ENCODE results near the gene EGFR. TPM values are rescaled to one million over a fixed set of nuclear protein-coding genes. Genes with fewer than 3 reads are reported as not detected.

The EGFR gene
- total RNA-seq, 1 experiment from 2014 or later: 28.9 TPM

- H3K27ac ChIP-seq: no peak overlapping the region
- H3K4me1 ChIP-seq (replicated peaks): peaks cover 66% of the 10 kb centered on the region
These were observed 89.1 kb downstream of the EGFR start for GRCh38 chr7:55107946-55108345.

GRCh38 chr7:55108401-55108800 lies 89.6 kb downstream of the EGFR start:
- Histone ChIP-seq H3K4me1 (replicated peaks) (peaks cover 66% of the 10 kb centered on the region), H3K36me3 (no peaks in the 10 kb centered on the region), H3K27me3 (replicated peaks) (no peaks in the 10 kb centered on the region), H3K9me3 (replicated peaks) (no peaks in the 10 kb centered on the region), H3K27ac (no peak overlapping the region), H3K4me3 (no peak overlapping the region)
- DNase-seq (ENCODE audit: low read depth in 1 of 2, low spot score in 2 of 2): no peak

More at GRCh38 chr7:55107946-55108345, 89.1 kb downstream of the EGFR start:
- no peaks in the 10 kb centered on the region for H3K36me3 ChIP-seq
- H3K27me3 ChIP-seq (replicated peaks): no peaks in the 10 kb centered on the region
- H3K9me3 ChIP-seq (replicated peaks): no peaks in the 10 kb centered on the region
- DNase-seq (ENCODE audit: low read depth in 1 of 2, low spot score in 2 of 2): no peak
- no peak overlapping the region for H3K4me3 ChIP-seq

GRCh38 chr7:55108818-55109217 lies 90.0 kb downstream of the EGFR start:
- Histone ChIP-seq H3K9me3 (replicated peaks) (no peaks in the 10 kb centered on the region), H3K36me3 (no peaks in the 10 kb centered on the region), H3K27ac (no peak overlapping the region), H3K4me1 (replicated peaks) (peaks cover 66% of the 10 kb centered on the region), H3K27me3 (replicated peaks) (no peaks in the 10 kb centered on the region), H3K4me3 (no peak overlapping the region)
- no peak for DNase-seq (ENCODE audit: low read depth in 1 of 2, low spot score in 2 of 2)

GRCh38 chr7:55109404-55110167 lies 90.8 kb downstream of the EGFR start:
- DNase-seq (ENCODE audit: low read depth in 1 of 2, low spot score in 2 of 2): no peak
- H3K27me3 ChIP-seq (replicated peaks): no peaks in the 10 kb centered on the region
- H3K4me3 ChIP-seq: no peak overlapping the region
- H3K4me1 ChIP-seq (replicated peaks): peaks cover 61% of the 10 kb centered on the region
- H3K36me3 ChIP-seq: no peaks in the 10 kb centered on the region
- no peak overlapping the region for H3K27ac ChIP-seq
- no peaks in the 10 kb centered on the region for H3K9me3 ChIP-seq (replicated peaks)

- Histone ChIP-seq H3K9me3 (replicated peaks) (no peaks in the 10 kb centered on the region), H3K36me3 (no peaks in the 10 kb centered on the region), H3K27ac (peak overlapping the region; percentile 26; the same call in 1 of the 2 replicates), H3K27me3 (replicated peaks) (no peaks in the 10 kb centered on the region), H3K4me1 (replicated peaks) (peaks cover 52% of the 10 kb centered on the region), H3K4me3 (no peak overlapping the region)
- DNase-seq (ENCODE audit: low read depth in 1 of 2, low spot score in 2 of 2): no peak
These were observed 91.6 kb downstream of the EGFR start for GRCh38 chr7:55110282-55110992.

GRCh38 chr7:55110993-55111361 lies 92.2 kb downstream of the EGFR start:
- Histone ChIP-seq H3K9me3 (replicated peaks) (no peaks in the 10 kb centered on the region), H3K27ac (peak overlapping the region; percentile 26; the same call in 1 of the 2 replicates), H3K27me3 (replicated peaks) (no peaks in the 10 kb centered on the region), H3K4me1 (replicated peaks) (peaks cover 49% of the 10 kb centered on the region), H3K4me3 (no peak overlapping the region), H3K36me3 (no peaks in the 10 kb centered on the region)
- DNase-seq (ENCODE audit: low read depth in 1 of 2, low spot score in 2 of 2): peak in 1 of 2 experiments; percentile 34

GRCh38 chr7:55112056-55112455 lies 93.2 kb downstream of the EGFR start:
- Histone ChIP-seq H3K9me3 (replicated peaks) (no peaks in the 10 kb centered on the region), H3K27ac (no peak overlapping the region), H3K36me3 (no peaks in the 10 kb centered on the region), H3K27me3 (replicated peaks) (no peaks in the 10 kb centered on the region), H3K4me1 (replicated peaks) (peaks cover 49% of the 10 kb centered on the region), H3K4me3 (no peak overlapping the region)
- no peak for DNase-seq (ENCODE audit: low read depth in 1 of 2, low spot score in 2 of 2)

- Histone ChIP-seq H3K9me3 (replicated peaks) (no peaks in the 10 kb centered on the region), H3K4me1 (replicated peaks) (peaks cover 34% of the 10 kb centered on the region), H3K4me3 (no peak overlapping the region), H3K27me3 (replicated peaks) (no peaks in the 10 kb centered on the region), H3K27ac (no peak overlapping the region), H3K36me3 (no peaks in the 10 kb centered on the region)
- no peak for DNase-seq (ENCODE audit: low read depth in 1 of 2, low spot score in 2 of 2)
These were observed 95.1 kb downstream of the EGFR start for GRCh38 chr7:55113760-55114540.

- H3K9me3 ChIP-seq (replicated peaks): no peaks in the 10 kb centered on the region
- DNase-seq (ENCODE audit: low read depth in 1 of 2, low spot score in 2 of 2): no peak
- no peak overlapping the region for H3K4me3 ChIP-seq
These were observed 98.5 kb downstream of the EGFR start for GRCh38 chr7:55117286-55117685.

GRCh38 chr7:55118426-55118825 lies 99.6 kb downstream of the EGFR start:
- Histone ChIP-seq H3K4me1 (replicated peaks) (no peaks in the 10 kb centered on the region), H3K4me3 (no peak overlapping the region), H3K27ac (no peak overlapping the region), H3K9me3 (replicated peaks) (no peaks in the 10 kb centered on the region), H3K27me3 (replicated peaks) (no peaks in the 10 kb centered on the region), H3K36me3 (0 out of 2 replicates have a peak, but pooled peaks cover 2% of the 10 kb centered on the region)
- DNase-seq (ENCODE audit: low read depth in 1 of 2, low spot score in 2 of 2): no peak

More at GRCh38 chr7:55117286-55117685, 98.5 kb downstream of the EGFR start:
- no peak overlapping the region for H3K27ac ChIP-seq
- peaks cover under 1% of the 10 kb centered on the region for H3K4me1 ChIP-seq (replicated peaks)
- H3K27me3 ChIP-seq (replicated peaks): no peaks in the 10 kb centered on the region
- 0 out of 2 replicates have a peak, but pooled peaks cover 2% of the 10 kb centered on the region for H3K36me3 ChIP-seq

GRCh38 chr7:55119571-55119970 lies 100.8 kb downstream of the EGFR start:
- Histone ChIP-seq H3K4me1 (replicated peaks) (no peaks in the 10 kb centered on the region), H3K36me3 (0 out of 2 replicates have a peak, but pooled peaks cover 2% of the 10 kb centered on the region), H3K27ac (no peak overlapping the region), H3K4me3 (no peak overlapping the region), H3K27me3 (replicated peaks) (no peaks in the 10 kb centered on the region), H3K9me3 (replicated peaks) (no peaks in the 10 kb centered on the region)
- DNase-seq (ENCODE audit: low read depth in 1 of 2, low spot score in 2 of 2): no peak

- H3K27me3 ChIP-seq (replicated peaks): no peaks in the 10 kb centered on the region
- no peaks in the 10 kb centered on the region for H3K9me3 ChIP-seq (replicated peaks)
- DNase-seq (ENCODE audit: low read depth in 1 of 2, low spot score in 2 of 2): no peak
- no peaks in the 10 kb centered on the region for H3K4me1 ChIP-seq (replicated peaks)
- H3K36me3 ChIP-seq: 0 out of 2 replicates have a peak, but pooled peaks cover 2% of the 10 kb centered on the region
- H3K4me3 ChIP-seq: no peak overlapping the region
- no peak overlapping the region for H3K27ac ChIP-seq
These were observed 101.3 kb downstream of the EGFR start for GRCh38 chr7:55120074-55120473.

- Histone ChIP-seq H3K4me3 (no peak overlapping the region), H3K36me3 (0 out of 2 replicates have a peak, but pooled peaks cover 2% of the 10 kb centered on the region), H3K9me3 (replicated peaks) (no peaks in the 10 kb centered on the region), H3K27ac (no peak overlapping the region), H3K27me3 (replicated peaks) (no peaks in the 10 kb centered on the region), H3K4me1 (replicated peaks) (no peaks in the 10 kb centered on the region)
- DNase-seq (ENCODE audit: low read depth in 1 of 2, low spot score in 2 of 2): no peak
These were observed 101.8 kb downstream of the EGFR start for GRCh38 chr7:55120501-55121198.
